GM21529 (cell line): ENCODE data around the gene TSPAN4.

Experiments used
- ATAC-seq: cut with Tn5 transposase; IDR thresholded peaks from one replicate; pipeline ENCODE4 v1.9.1; 2021; ENCODE audit not compliant: unreplicated experiment

Gene TSPAN4

GRCh38 chr11:905952-906351 is 63.3 kb downstream of the TSPAN4 start:
- ATAC-seq = no peak

GRCh38 chr11:907668-908067 is 65.0 kb downstream of the TSPAN4 start:
- no peak for ATAC-seq

GRCh38 chr11:908273-908672 is 65.6 kb downstream of the TSPAN4 start:
- ATAC-seq = no peak

- ATAC-seq = no peak
Measured at GRCh38 chr11:909406-909805, 66.8 kb downstream of the TSPAN4 start.

GRCh38 chr11:910044-910588 is 67.5 kb downstream of the TSPAN4 start:
- ATAC-seq = peak; percentile 12

GRCh38 chr11:910589-911030 is 68.0 kb downstream of the TSPAN4 start, which contains the start of gene CHID1:
Gene CHID1, minus strand, starts transcription at chr11:910810. Its CDS starts 5,994 bp downstream, at chr11:904816.
- ATAC-seq = peak; percentile 91

- peak; percentile 27 for ATAC-seq
Measured at GRCh38 chr11:911031-911889, 68.6 kb downstream of the TSPAN4 start.

- ATAC-seq = no peak
Measured at GRCh38 chr11:911890-912219, 69.2 kb downstream of the TSPAN4 start.

GRCh38 chr11:912266-912665 is 69.6 kb downstream of the TSPAN4 start:
- no peak for ATAC-seq

- no peak for ATAC-seq
Measured at GRCh38 chr11:913043-913442, 70.4 kb downstream of the TSPAN4 start.

- no peak for ATAC-seq
Measured at GRCh38 chr11:914204-914603, 71.6 kb downstream of the TSPAN4 start.

GRCh38 chr11:914747-915501 is 72.3 kb downstream of the TSPAN4 start:
- ATAC-seq = no peak
